ENCODE data around the gene ASB13.

GRCh38 chr10:5691786-5692185 lies 25.4 kb upstream of the ASB13 start:
- TF ChIP-seq POLR2A (IDR thresholded peaks at IDR 0.05) (peak in 1 of 2 donors; percentile 28), CTCF (IDR thresholded peaks at IDR 0.05) (no peak)
